ENCODE data around the gene TCERG1. TPM values are rescaled to one million over a fixed set of nuclear protein-coding genes. Genes with fewer than 3 reads are reported as not detected.

The TCERG1 gene
- total and polyA plus RNA-seq, 2 donors (not counting 1 experiment from before 2014, with no cell fraction given): 44.6 to 95.2 TPM

- CTCF ChIA-PET: no interaction called here
- Histone ChIP-seq H3K27ac (ENCODE audit: low read length in 2 of 2) (no peak overlapping the region), H3K36me3 (replicated peaks in 1 of 2; ENCODE audit: control extremely low read depth in 1 of 2, control insufficient read depth in 1 of 2, extremely low read depth in 1 of 2, insufficient read depth in 2 of 2, low read length in 1 of 2) (no peaks in the 10 kb centered on the region), H3K4me3 (ENCODE audit: control extremely low read depth in 1 of 5, extremely low read depth in 1 of 5, insufficient read depth in 1 of 5, low read depth in 2 of 5, low read length in 4 of 5) (no peak overlapping the region), H3K79me2 (ENCODE audit: control insufficient read depth, insufficient read depth, low read length) (no peaks in the 10 kb centered on the region), H3K9ac (ENCODE audit: low read length) (no peak overlapping the region), H4K20me1 (ENCODE audit: control insufficient read depth, insufficient read depth, low read length, poor library complexity, severe bottlenecking) (no peaks in the 10 kb centered on the region), H3K27me3 (replicated peaks in 1 of 4; ENCODE audit: control extremely low read depth in 1 of 4, control insufficient read depth in 3 of 4, insufficient read depth in 4 of 4, low read length in 3 of 4) (no peaks in the 10 kb centered on the region), H2AFZ (ENCODE audit: insufficient read depth, low read depth, low read length, poor library complexity, severe bottlenecking) (no peak overlapping the region), H3K9me3 (ENCODE audit: control extremely low read depth in 1 of 3, control insufficient read depth in 2 of 3, insufficient read depth in 1 of 3, low read length in 2 of 3) (no peaks in the 10 kb centered on the region), H3K4me2 (replicated peaks; ENCODE audit: low read depth, low read length, poor library complexity, severe bottlenecking) (no peak overlapping the region), H3K4me1 (ENCODE audit: control insufficient read depth in 2 of 2, insufficient read depth in 2 of 2, low read length in 2 of 2) (no peaks in the 10 kb centered on the region)
- TF ChIP-seq EZH2 (IDR thresholded peaks at IDR 0.05; ENCODE audit: borderline replicate concordance, insufficient read depth, low read depth, low read length, poor library complexity, severe bottlenecking): no peak
- TF ChIP-seq, protein P1, sequence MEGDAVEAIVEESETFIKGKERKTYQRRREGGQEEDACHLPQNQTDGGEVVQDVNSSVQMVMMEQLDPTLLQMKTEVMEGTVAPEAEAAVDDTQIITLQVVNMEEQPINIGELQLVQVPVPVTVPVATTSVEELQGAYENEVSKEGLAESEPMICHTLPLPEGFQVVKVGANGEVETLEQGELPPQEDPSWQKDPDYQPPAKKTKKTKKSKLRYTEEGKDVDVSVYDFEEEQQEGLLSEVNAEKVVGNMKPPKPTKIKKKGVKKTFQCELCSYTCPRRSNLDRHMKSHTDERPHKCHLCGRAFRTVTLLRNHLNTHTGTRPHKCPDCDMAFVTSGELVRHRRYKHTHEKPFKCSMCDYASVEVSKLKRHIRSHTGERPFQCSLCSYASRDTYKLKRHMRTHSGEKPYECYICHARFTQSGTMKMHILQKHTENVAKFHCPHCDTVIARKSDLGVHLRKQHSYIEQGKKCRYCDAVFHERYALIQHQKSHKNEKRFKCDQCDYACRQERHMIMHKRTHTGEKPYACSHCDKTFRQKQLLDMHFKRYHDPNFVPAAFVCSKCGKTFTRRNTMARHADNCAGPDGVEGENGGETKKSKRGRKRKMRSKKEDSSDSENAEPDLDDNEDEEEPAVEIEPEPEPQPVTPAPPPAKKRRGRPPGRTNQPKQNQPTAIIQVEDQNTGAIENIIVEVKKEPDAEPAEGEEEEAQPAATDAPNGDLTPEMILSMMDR (IDR thresholded peaks at IDR 0.05): no peak
- intact Hi-C loops (cut with micrococcal nuclease): no loop called here
- DNase-seq: no peak
- peaks cover 9% of the 10 kb centered on the region for H3K27me3 Mint-ChIP-seq
- no peaks in the 10 kb centered on the region for H3K4me1 Mint-ChIP-seq
- H3K4me3 Mint-ChIP-seq: no peak overlapping the region
- POLR2A ChIA-PET: no interaction called here
- H3K9me3 Mint-ChIP-seq (ENCODE audit: insufficient read depth): no peaks in the 10 kb centered on the region
- WGBS (ENCODE audit: insufficient coverage): no CpG with 5 or more reads among the region's 2 CpGs
- no peak for ATAC-seq (ENCODE audit: low read depth)
- H3K27ac Mint-ChIP-seq: no peak overlapping the region
Measured at GRCh38 chr5:146410272-146410671, 36.9 kb upstream of the TCERG1 start.

DNA sequence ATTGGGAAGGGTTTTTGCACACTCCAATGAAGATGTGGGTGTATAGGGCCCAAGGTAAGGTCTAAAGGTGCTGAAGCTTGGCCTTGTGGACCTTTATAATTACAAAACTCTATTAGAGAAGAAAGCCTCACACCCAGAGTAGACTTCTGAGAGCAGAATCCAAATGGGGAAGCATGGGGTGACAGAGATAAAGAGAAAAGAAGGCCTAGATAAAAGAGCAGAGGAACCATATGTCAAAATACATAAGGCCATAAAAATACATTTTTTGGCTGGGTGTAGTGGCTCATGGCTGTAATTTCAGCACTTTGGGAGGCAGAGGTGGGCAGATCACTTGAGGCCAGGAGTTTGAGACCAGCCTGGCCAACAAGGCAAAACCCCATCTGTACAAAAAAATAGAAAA lies 27.4 kb upstream of the TCERG1 start:
- H2AFZ ChIP-seq (ENCODE audit: insufficient read depth, low read depth, low read length, poor library complexity, severe bottlenecking): no peak overlapping the region
- H3K27me3 ChIP-seq (replicated peaks in 1 of 4; ENCODE audit: control extremely low read depth in 1 of 4, control insufficient read depth in 3 of 4, insufficient read depth in 4 of 4, low read length in 3 of 4): no peaks in the 10 kb centered on the region
- no peak overlapping the region for H3K4me2 ChIP-seq (replicated peaks; ENCODE audit: low read depth, low read length, poor library complexity, severe bottlenecking)
- no peaks in the 10 kb centered on the region for H3K4me1 ChIP-seq (ENCODE audit: control insufficient read depth in 2 of 2, insufficient read depth in 2 of 2, low read length in 2 of 2)
- POLR2A ChIA-PET: no interaction called here
- DNase-seq: no peak
- Mint-ChIP-seq H3K9me3 (ENCODE audit: insufficient read depth) (no peaks in the 10 kb centered on the region), H3K27me3 (peaks cover 17% of the 10 kb centered on the region), H3K4me1 (no peaks in the 10 kb centered on the region), H3K27ac (no peak overlapping the region), H3K4me3 (no peak overlapping the region)
- H3K9ac ChIP-seq (ENCODE audit: low read length): no peak overlapping the region
- no peak overlapping the region for H3K4me3 ChIP-seq (ENCODE audit: control extremely low read depth in 1 of 5, extremely low read depth in 1 of 5, insufficient read depth in 1 of 5, low read depth in 2 of 5, low read length in 4 of 5)
- no peaks in the 10 kb centered on the region for H4K20me1 ChIP-seq (ENCODE audit: control insufficient read depth, insufficient read depth, low read length, poor library complexity, severe bottlenecking)
- ATAC-seq (ENCODE audit: low read depth): no peak
- H3K36me3 ChIP-seq (replicated peaks in 1 of 2; ENCODE audit: control extremely low read depth in 1 of 2, control insufficient read depth in 1 of 2, extremely low read depth in 1 of 2, insufficient read depth in 2 of 2, low read length in 1 of 2): no peaks in the 10 kb centered on the region
- CTCF ChIA-PET: no interaction called here
- no peaks in the 10 kb centered on the region for H3K79me2 ChIP-seq (ENCODE audit: control insufficient read depth, insufficient read depth, low read length)
- intact Hi-C loops (cut with micrococcal nuclease): no loop called here
- TF ChIP-seq, protein P1 (IDR thresholded peaks at IDR 0.05): no peak
- no peak for TF ChIP-seq EZH2 (IDR thresholded peaks at IDR 0.05; ENCODE audit: borderline replicate concordance, insufficient read depth, low read depth, low read length, poor library complexity, severe bottlenecking)
- H3K27ac ChIP-seq (ENCODE audit: low read length in 2 of 2): no peak overlapping the region
- no peaks in the 10 kb centered on the region for H3K9me3 ChIP-seq (ENCODE audit: control extremely low read depth in 1 of 3, control insufficient read depth in 2 of 3, insufficient read depth in 1 of 3, low read length in 2 of 3)
